ENCODE measurements around the gene BRCC3.

Gene BRCC3

GRCh38 chrX:155115174-155115819 lies 44.0 kb downstream of the BRCC3 start:
- TF ChIP-seq HDGF (IDR thresholded peaks at IDR 0.05; ENCODE audit: borderline replicate concordance), result no peak
- no peak for TF ChIP-seq NFRKB (IDR thresholded peaks at IDR 0.05)
- no peak for TF ChIP-seq SP1 (IDR thresholded peaks at IDR 0.05)
- no peak for TF ChIP-seq FOXM1 (IDR thresholded peaks at IDR 0.05; ENCODE audit: borderline replicate concordance)
- TF ChIP-seq CTBP1 (IDR thresholded peaks at IDR 0.05; ENCODE audit: borderline replicate concordance), result no peak
- ChIA-PET CTCF (no interaction called here), POLR2A (no interaction called here)

GRCh38 chrX:155127465-155127864 lies 56.2 kb downstream of the BRCC3 start:
- TF ChIP-seq ELF4 (IDR thresholded peaks at IDR 0.05) (no peak), L3MBTL2 (conservative IDR thresholded peaks at IDR 0.05) (no peak), ARNT (IDR thresholded peaks at IDR 0.05) (no peak), CTBP1 (IDR thresholded peaks at IDR 0.05; ENCODE audit: borderline replicate concordance) (no peak), SP1 (IDR thresholded peaks at IDR 0.05) (no peak), FOXA1 (IDR thresholded peaks at IDR 0.05) (no peak), ZNF384 (IDR thresholded peaks at IDR 0.05) (no peak), FOXM1 (IDR thresholded peaks at IDR 0.05; ENCODE audit: borderline replicate concordance) (no peak), BHLHE40 (IDR thresholded peaks at IDR 0.05; ENCODE audit: borderline replicate concordance) (no peak), LEF1 (IDR thresholded peaks at IDR 0.05; ENCODE audit: borderline replicate concordance) (no peak), HDGF (IDR thresholded peaks at IDR 0.05; ENCODE audit: borderline replicate concordance) (no peak), FOXK2 (IDR thresholded peaks at IDR 0.05) (no peak), SUZ12 (IDR thresholded peaks at IDR 0.05) (no peak), NFRKB (IDR thresholded peaks at IDR 0.05) (no peak), TARDBP (IDR thresholded peaks at IDR 0.05) (no peak), PKNOX1 (IDR thresholded peaks at IDR 0.05) (no peak)
- POLR2A ChIA-PET, result no interaction called here
- CTCF ChIA-PET, result no interaction called here
- no peak for DNase-seq (ENCODE audit: extremely low spot score)

More at GRCh38 chrX:155115174-155115819, 44.0 kb downstream of the BRCC3 start:
- DNase-seq (ENCODE audit: extremely low spot score), result no peak

- ChIA-PET CTCF (no interaction called here), POLR2A (no interaction called here)
- TF ChIP-seq L3MBTL2 (conservative IDR thresholded peaks at IDR 0.05) (no peak), ARNT (IDR thresholded peaks at IDR 0.05) (no peak), FOXK2 (IDR thresholded peaks at IDR 0.05) (no peak), SP1 (IDR thresholded peaks at IDR 0.05) (no peak), ELF4 (IDR thresholded peaks at IDR 0.05) (no peak), FOXM1 (IDR thresholded peaks at IDR 0.05; ENCODE audit: borderline replicate concordance) (no peak), LEF1 (IDR thresholded peaks at IDR 0.05; ENCODE audit: borderline replicate concordance) (no peak), HDGF (IDR thresholded peaks at IDR 0.05; ENCODE audit: borderline replicate concordance) (no peak), FOXA1 (IDR thresholded peaks at IDR 0.05) (no peak), BHLHE40 (IDR thresholded peaks at IDR 0.05; ENCODE audit: borderline replicate concordance) (no peak), PKNOX1 (IDR thresholded peaks at IDR 0.05) (no peak), CTBP1 (IDR thresholded peaks at IDR 0.05; ENCODE audit: borderline replicate concordance) (no peak), NFRKB (IDR thresholded peaks at IDR 0.05) (no peak), TARDBP (IDR thresholded peaks at IDR 0.05) (no peak)
- no peak for DNase-seq (ENCODE audit: extremely low spot score)
Observed at GRCh38 chrX:155127940-155128339, 56.6 kb downstream of the BRCC3 start.

- ChIA-PET CTCF (no interaction called here), POLR2A (no interaction called here)
- no peak for TF ChIP-seq FOXK2 (IDR thresholded peaks at IDR 0.05)
- no peak for TF ChIP-seq BHLHE40 (IDR thresholded peaks at IDR 0.05; ENCODE audit: borderline replicate concordance)
- DNase-seq (ENCODE audit: extremely low spot score), result no peak
Observed at GRCh38 chrX:155132110-155132509, 60.8 kb downstream of the BRCC3 start.

GRCh38 chrX:155134255-155134654 lies 62.9 kb downstream of the BRCC3 start:
- ChIA-PET CTCF (no interaction called here), POLR2A (no interaction called here)
- TF ChIP-seq HDGF (IDR thresholded peaks at IDR 0.05; ENCODE audit: borderline replicate concordance), result no peak
- no peak for TF ChIP-seq PKNOX1 (IDR thresholded peaks at IDR 0.05)
- TF ChIP-seq FOXA1 (IDR thresholded peaks at IDR 0.05), result no peak
- TF ChIP-seq CTBP1 (IDR thresholded peaks at IDR 0.05; ENCODE audit: borderline replicate concordance), result no peak
- TF ChIP-seq L3MBTL2 (conservative IDR thresholded peaks at IDR 0.05), result no peak
- TF ChIP-seq SP1 (IDR thresholded peaks at IDR 0.05), result no peak
- no peak for TF ChIP-seq BHLHE40 (IDR thresholded peaks at IDR 0.05; ENCODE audit: borderline replicate concordance)
- TF ChIP-seq TARDBP (IDR thresholded peaks at IDR 0.05), result no peak
- no peak for TF ChIP-seq FOXK2 (IDR thresholded peaks at IDR 0.05)
- DNase-seq (ENCODE audit: extremely low spot score), result no peak

GRCh38 chrX:155143959-155144548 lies 72.7 kb downstream of the BRCC3 start:
- no peak for DNase-seq (ENCODE audit: extremely low spot score)
- POLR2A ChIA-PET, result no interaction called here
- CTCF ChIA-PET, result no interaction called here
- TF ChIP-seq ELF4 (IDR thresholded peaks at IDR 0.05), result no peak
- no peak for TF ChIP-seq SUZ12 (IDR thresholded peaks at IDR 0.05)
- TF ChIP-seq ZNF384 (IDR thresholded peaks at IDR 0.05), result no peak
- no peak for TF ChIP-seq SP1 (IDR thresholded peaks at IDR 0.05)
- no peak for TF ChIP-seq CTBP1 (IDR thresholded peaks at IDR 0.05; ENCODE audit: borderline replicate concordance)
- TF ChIP-seq FOXM1 (IDR thresholded peaks at IDR 0.05; ENCODE audit: borderline replicate concordance), result no peak
- TF ChIP-seq L3MBTL2 (conservative IDR thresholded peaks at IDR 0.05), result no peak
- no peak for TF ChIP-seq FOXA1 (IDR thresholded peaks at IDR 0.05)
- no peak for TF ChIP-seq NFRKB (IDR thresholded peaks at IDR 0.05)
- TF ChIP-seq BHLHE40 (IDR thresholded peaks at IDR 0.05; ENCODE audit: borderline replicate concordance), result no peak
